Measurements from ENCODE around the gene CBX1. TPM values are rescaled to one million over a fixed set of nuclear protein-coding genes. Genes with fewer than 3 reads are reported as not detected.
"Not testable (repeated sequence)": the region's sequence is repeated elsewhere in the genome, so short reads cannot be mapped to it uniquely, and the experiment has no call there.

CBX1 gene
- polyA plus RNA-seq, 1 donor from 2014 or later, result 363 TPM

GRCh38 chr17:48036693-48037035 is 64.6 kb downstream of the CBX1 start:
- Histone ChIP-seq H3K4me3 (ENCODE audit: low read length) (no peak overlapping the region), H3K79me2 (replicated peaks; ENCODE audit: insufficient read depth, low read length) (no peaks in the 10 kb centered on the region), H3K4me2 (ENCODE audit: low read length) (no peak overlapping the region), H3K27me3 (ENCODE audit: insufficient read depth, low read depth, low read length) (peaks cover 38% of the 10 kb centered on the region), H3K36me3 (ENCODE audit: insufficient read depth, low read length) (no peaks in the 10 kb centered on the region), H3K27ac (ENCODE audit: low read length) (no peak overlapping the region), H4K20me1 (ENCODE audit: insufficient read depth) (no peaks in the 10 kb centered on the region), H3K9me2 (ENCODE audit: insufficient read depth, low read length) (no peaks in the 10 kb centered on the region), H2AFZ (ENCODE audit: low read depth, low read length) (no peak overlapping the region), H3K9me3 (ENCODE audit: low read length) (no peaks in the 10 kb centered on the region), H3F3A (ENCODE audit: insufficient read depth, low read length, poor library complexity, severe bottlenecking) (no peaks in the 10 kb centered on the region), H3K9ac (ENCODE audit: low read length) (no peak overlapping the region)
- TF ChIP-seq SMC3 (conservative IDR thresholded peaks at IDR 0.05; ENCODE audit: poor library complexity) (no peak), MXI1 (conservative IDR thresholded peaks at IDR 0.05; ENCODE audit: poor library complexity, severe bottlenecking) (no peak), CTCF (IDR thresholded peaks at IDR 0.05; ENCODE audit: poor library complexity, severe bottlenecking) (no peak), REST (IDR thresholded peaks at IDR 0.05; ENCODE audit: borderline replicate concordance) (no peak), EP300 (conservative IDR thresholded peaks at IDR 0.05; ENCODE audit: poor library complexity, severe bottlenecking) (no peak), POLR2AphosphoS5 (IDR thresholded peaks at IDR 0.05) (no peak), TAF1 (IDR thresholded peaks at IDR 0.05; ENCODE audit: low read depth) (no peak), EZH2 (IDR thresholded peaks at IDR 0.05; ENCODE audit: borderline replicate concordance, insufficient read depth, low read length, poor library complexity, severe bottlenecking) (no peak), RAD21 (conservative IDR thresholded peaks at IDR 0.05) (no peak)

- peaks cover 38% of the 10 kb centered on the region for H3K27me3 ChIP-seq (ENCODE audit: insufficient read depth, low read depth, low read length)
- H2AFZ ChIP-seq (ENCODE audit: low read depth, low read length); H3F3A ChIP-seq (ENCODE audit: insufficient read depth, low read length, poor library complexity, severe bottlenecking); H3K36me3 ChIP-seq (ENCODE audit: insufficient read depth, low read length); H3K9me2 ChIP-seq (ENCODE audit: insufficient read depth, low read length); H3K27ac ChIP-seq (ENCODE audit: low read length); H3K9ac ChIP-seq (ENCODE audit: low read length); H3K4me2 ChIP-seq (ENCODE audit: low read length); H3K79me2 ChIP-seq (replicated peaks; ENCODE audit: insufficient read depth, low read length); H4K20me1 ChIP-seq (ENCODE audit: insufficient read depth); H3K9me3 ChIP-seq (ENCODE audit: low read length); H3K4me3 ChIP-seq (ENCODE audit: low read length): not testable (repeated sequence)
Measured at GRCh38 chr17:48034734-48035133, 66.5 kb downstream of the CBX1 start.

GRCh38 chr17:48031966-48032365 is 69.3 kb downstream of the CBX1 start:
- H3K9me3 ChIP-seq (ENCODE audit: low read length), result no peaks in the 10 kb centered on the region
- no peak overlapping the region for H3K27ac ChIP-seq (ENCODE audit: low read length)
- no peaks in the 10 kb centered on the region for H3K79me2 ChIP-seq (replicated peaks; ENCODE audit: insufficient read depth, low read length)
- peaks cover 14% of the 10 kb centered on the region for H3K27me3 ChIP-seq (ENCODE audit: insufficient read depth, low read depth, low read length)
- H3F3A ChIP-seq (ENCODE audit: insufficient read depth, low read length, poor library complexity, severe bottlenecking), result no peaks in the 10 kb centered on the region
- no peaks in the 10 kb centered on the region for H3K36me3 ChIP-seq (ENCODE audit: insufficient read depth, low read length)
- no peak overlapping the region for H3K9ac ChIP-seq (ENCODE audit: low read length)
- H4K20me1 ChIP-seq (ENCODE audit: insufficient read depth), result no peaks in the 10 kb centered on the region
- no peaks in the 10 kb centered on the region for H3K9me2 ChIP-seq (ENCODE audit: insufficient read depth, low read length)
- TF ChIP-seq SMC3 (conservative IDR thresholded peaks at IDR 0.05; ENCODE audit: poor library complexity), result no peak
- TF ChIP-seq REST (IDR thresholded peaks at IDR 0.05; ENCODE audit: borderline replicate concordance), result no peak
- TF ChIP-seq EP300 (conservative IDR thresholded peaks at IDR 0.05; ENCODE audit: poor library complexity, severe bottlenecking), result no peak
- no peak for TF ChIP-seq POLR2AphosphoS5 (IDR thresholded peaks at IDR 0.05)
- no peak for TF ChIP-seq EZH2 (IDR thresholded peaks at IDR 0.05; ENCODE audit: borderline replicate concordance, insufficient read depth, low read length, poor library complexity, severe bottlenecking)
- TF ChIP-seq RAD21 (conservative IDR thresholded peaks at IDR 0.05), result no peak
- no peak for TF ChIP-seq TAF1 (IDR thresholded peaks at IDR 0.05; ENCODE audit: low read depth)
- no peak for TF ChIP-seq MXI1 (conservative IDR thresholded peaks at IDR 0.05; ENCODE audit: poor library complexity, severe bottlenecking)
- no peak for TF ChIP-seq CTCF (IDR thresholded peaks at IDR 0.05; ENCODE audit: poor library complexity, severe bottlenecking)
- no peak overlapping the region for H2AFZ ChIP-seq (ENCODE audit: low read depth, low read length)
- H3K4me3 ChIP-seq (ENCODE audit: low read length), result no peak overlapping the region
- H3K4me2 ChIP-seq (ENCODE audit: low read length), result no peak overlapping the region

All from neural cell (in vitro differentiated cells).